ENCODE results near the gene AGPAT1. TPM values are rescaled to one million over a fixed set of nuclear protein-coding genes. Genes with fewer than 3 reads are reported as not detected.

AGPAT1 gene
- total and polyA plus RNA-seq, 2 of the 8 experiments (the other 6 are each of a cell fraction or from before 2014, with no cell fraction given), result 96.0 to 222 TPM

DNA sequence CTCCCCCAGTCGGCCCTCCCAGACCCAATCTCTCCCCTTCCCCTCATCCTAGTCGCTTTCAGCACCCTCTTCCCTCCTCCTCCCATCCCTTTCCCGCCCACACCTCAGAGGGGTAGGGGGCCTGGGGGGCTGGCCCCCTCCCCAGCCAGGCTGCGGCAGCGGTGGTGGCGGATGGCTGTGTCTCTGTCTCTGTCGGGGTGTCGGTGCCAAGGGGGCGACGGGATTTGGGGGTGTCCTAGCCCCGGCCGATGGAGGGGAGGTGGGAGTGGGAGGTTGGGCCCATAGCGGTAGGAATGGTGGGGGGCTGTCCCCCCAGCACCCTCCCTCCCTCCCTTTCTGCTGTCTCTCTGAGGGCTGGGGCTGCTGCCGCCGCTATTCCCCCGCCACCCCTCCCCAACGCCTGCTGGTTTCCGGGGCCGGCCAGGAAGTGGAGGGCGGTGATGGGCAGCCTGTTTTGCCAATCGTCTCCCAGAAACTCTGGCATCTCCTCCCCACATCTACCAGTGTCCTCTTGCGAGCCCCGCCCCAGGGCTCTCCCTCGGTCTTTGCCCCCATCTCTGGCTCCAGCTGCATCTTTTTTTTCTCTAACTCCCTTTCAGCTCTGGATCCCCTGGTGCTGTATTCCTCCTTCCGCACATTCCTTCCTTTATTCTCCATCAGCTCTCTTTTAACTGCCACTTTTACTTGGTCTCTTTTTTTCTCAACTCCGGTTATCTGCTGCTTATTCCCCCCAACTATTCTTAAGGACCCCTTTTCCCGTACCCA, at the start of gene AGPAT1 (continued):
- no peak for TF ChIP-seq HDAC6 (IDR thresholded peaks at IDR 0.05; ENCODE audit: low read depth, low read length)
- TF ChIP-seq CHD1 (IDR thresholded peaks at IDR 0.05; ENCODE audit: low read depth, low read length), result no peak
- TF ChIP-seq CBX5 (IDR thresholded peaks at IDR 0.05; ENCODE audit: low read depth, low read length), result no peak
